Measurements from ENCODE around the gene SIN3A.
"Not testable (repeated sequence)": the region's sequence is repeated elsewhere in the genome, so short reads cannot be mapped to it uniquely, and the experiment has no call there.

SIN3A gene

DNA sequence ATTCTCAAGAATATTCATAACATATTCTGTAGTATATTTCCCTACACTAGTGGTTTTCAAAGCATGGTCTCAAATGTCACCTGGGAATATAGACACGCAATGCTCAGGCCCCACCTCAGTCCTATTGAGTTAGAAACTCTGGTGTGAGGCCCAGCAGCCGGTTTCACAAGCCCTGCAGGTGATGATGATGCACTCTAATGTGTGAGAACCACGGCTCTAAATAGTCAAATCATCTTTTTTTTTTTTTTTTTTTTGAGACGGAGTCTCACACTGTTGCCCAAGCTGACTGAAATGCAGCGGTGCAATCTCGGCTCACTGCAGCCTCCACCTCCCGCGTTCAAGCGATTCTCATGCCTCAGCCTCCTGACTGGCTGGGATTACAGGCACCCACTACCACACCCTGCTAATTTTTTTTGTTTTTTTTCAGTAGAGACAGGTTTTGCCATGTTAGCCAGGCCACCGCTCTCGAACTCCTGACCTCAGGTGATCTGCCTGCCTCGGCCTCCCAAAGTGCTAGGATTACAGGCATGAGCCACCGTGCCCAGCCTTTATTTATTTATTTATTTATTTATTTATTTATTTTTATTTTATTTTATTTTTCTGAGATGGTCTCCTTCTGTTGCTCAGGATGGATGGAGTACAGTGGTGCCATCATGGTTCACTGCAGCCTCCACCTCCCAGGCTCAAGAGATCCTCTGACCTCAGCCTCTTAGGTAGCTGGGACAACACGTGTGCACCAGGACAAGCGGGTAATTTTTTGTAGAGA is 117.7 kb downstream of the SIN3A start:
- DNase-seq (ENCODE audit: low read depth), result not testable (repeated sequence)

DNA sequence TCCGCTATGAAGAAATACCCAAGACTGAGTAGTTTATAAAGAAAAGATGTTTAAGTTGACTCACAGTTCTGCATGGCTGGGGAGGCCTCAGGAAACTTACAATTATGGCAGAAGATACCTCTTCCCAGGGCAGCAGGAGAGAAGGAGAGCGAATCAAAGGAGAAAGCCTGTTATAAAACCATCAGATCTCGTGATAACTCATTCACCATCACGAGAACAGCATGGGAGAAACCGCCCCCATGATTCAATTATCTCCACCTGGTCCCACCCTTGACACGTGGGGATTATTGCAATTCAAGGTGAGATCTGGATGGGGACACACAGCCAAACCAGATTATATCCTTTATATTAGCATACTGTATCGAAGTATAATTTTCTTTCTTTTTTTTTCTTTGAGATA is 119.4 kb downstream of the SIN3A start:
- DNase-seq (ENCODE audit: low read depth), result not testable (repeated sequence)

DNA sequence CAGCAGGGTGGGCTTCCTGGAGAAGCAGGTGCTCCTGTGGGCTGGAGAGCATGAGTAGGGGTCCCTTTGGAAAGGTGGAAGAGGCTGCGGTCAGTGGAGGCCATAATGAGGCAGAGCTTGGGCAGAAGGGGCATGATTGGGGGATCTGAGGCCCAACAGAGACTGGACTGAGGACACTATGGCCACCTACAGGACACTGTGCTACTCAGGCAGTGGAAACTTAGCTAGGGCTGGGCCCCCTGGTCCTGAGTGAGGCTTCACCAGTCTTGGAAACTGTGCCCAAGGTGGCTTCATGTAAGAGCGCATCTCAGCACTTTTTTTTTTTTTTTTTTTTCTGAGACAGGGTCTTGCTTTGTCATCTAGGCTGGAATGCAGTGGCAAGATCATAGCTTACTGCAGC is 121.9 kb downstream of the SIN3A start:
- DNase-seq (ENCODE audit: low read depth), result no peak

DNA sequence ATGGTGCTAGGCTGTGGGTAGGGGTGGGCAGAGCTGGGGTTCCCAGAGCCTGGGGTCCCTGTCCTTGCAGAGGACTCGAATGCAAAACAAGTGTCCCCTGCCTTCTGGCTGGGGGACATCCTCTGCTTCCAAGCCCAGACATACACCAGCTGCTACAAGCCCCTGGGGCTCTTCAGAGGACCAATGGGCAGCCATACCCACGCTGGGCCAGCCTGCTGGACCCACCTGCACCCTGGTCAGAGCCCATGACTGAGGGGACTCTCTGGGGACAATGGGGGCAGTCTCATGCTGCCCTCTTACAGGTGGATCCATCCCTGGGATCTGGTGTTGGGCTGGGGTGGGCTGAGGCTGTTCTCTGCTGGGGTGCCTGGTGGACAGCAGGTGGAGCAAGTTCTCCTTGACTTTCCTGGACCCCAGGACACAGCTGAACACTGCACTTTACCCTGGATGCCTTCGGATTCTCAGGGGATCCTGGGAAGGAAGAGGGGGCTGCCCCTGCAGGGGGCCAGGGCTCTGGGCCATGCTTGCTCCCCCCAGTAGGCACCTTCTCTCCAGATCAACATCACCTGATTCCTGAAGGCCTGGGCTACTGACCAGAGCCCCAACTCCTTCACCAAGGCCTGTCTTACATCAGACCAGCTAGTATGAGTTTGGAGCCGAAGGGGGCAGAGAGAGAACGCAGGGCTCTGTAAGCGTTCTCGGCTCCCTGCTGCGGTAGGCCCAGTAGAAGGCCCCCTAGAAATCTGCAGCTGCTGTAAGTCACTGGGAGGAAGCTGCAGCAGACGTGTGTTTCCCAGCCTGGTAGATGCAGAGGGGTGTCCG is 122.8 kb downstream of the SIN3A start:
- DNase-seq (ENCODE audit: low read depth), result no peak

DNA sequence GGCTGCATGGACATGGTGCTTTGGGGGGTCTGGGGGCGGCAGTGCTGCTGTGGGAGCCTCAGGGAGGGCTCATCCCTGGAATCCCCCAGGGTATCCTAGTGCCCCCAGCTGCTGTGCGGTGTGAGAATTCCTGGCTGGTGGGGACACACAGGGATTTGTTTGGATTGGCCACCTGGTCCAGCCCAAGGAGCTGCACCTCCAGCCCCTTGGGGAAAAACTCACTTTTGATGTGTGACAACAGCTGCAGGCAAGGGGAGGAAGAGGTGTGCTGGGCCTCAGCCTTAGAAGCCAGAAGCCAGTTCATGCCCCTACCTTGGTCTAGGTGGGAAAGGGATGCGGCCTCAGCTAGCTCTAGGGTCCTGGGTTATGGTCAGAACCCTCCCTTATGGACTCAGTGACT is 124.0 kb downstream of the SIN3A start:
- no peak for DNase-seq (ENCODE audit: low read depth)

DNA sequence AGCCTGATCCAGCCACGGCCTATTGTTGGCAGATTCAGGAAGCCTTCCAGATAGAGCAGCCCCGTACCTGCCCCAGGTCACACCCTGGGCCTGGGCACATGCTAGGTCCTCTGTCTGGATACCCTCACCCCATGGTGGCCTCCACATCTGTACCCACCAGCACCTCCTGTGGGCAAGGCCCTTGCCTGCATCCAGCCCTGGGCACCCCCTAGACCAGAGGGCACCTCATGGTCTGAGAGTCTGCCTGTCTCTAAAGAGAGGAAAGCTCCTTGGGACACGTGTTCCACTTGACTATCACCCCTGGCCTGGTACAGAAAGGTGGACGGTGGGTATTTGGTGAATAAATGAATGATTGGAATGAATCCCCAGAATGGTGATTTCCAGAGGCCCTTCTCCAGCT is 124.5 kb downstream of the SIN3A start:
- no peak for DNase-seq (ENCODE audit: low read depth)

DNA sequence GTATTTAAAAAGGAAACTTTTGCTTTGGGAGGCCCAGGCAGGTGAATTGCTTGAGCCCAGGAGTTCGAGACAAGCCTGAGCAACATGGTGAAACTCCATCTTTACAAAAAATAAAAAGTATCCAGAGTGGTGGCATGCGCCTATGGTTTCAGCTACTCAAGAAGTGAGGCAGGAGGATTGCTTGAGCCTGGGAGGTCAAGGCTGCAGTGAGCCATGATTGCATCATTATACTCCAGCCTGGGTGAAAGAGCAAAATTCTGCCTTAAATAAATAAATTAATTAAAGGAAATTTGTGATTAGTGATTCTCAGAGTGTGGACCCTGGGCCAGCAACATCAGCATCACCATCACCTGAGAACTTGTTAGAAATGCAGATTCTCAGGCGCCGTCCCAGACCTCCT is 125.6 kb downstream of the SIN3A start:
- no peak for DNase-seq (ENCODE audit: low read depth)

DNA sequence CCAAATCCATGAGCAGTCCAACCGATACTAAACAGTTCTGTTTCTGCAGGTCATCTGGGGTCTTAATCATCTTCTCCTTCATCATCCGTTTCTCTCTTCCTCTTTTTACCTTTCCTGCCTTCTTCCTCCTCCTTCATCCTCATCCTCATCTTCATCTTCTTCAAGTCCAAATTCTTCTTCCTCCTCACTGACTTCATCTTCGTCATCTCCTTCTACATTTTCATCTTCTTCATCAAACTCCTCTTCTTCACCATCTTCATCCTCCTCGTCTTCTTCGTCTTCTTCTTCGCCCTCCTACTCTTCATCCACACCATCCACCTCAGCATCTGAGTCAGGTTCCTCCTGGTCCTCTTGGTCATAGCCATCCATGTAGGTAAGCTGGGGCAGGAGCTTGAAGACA is 129.8 kb downstream of the SIN3A start:
- DNase-seq (ENCODE audit: low read depth), result no peak
